LNCaP clone FGC (cell line): ENCODE measurements around the gene CLEC2A.
"Not testable (repeated sequence)": the region's sequence is repeated elsewhere in the genome, so short reads cannot be mapped to it uniquely, and the experiment has no call there.

Experiments used
- DNase-seq: peaks from one replicate; pipeline ENCODE4 v3.0.0-alpha.2; 2011; ENCODE audit warnings: low read depth
- H3K4me3 ChIP-seq: 2 replicates; pipeline ENCODE4 v1.5.1; 2011; ENCODE audit warnings: mild to moderate bottlenecking, low read depth, low read length, control low read depth
- TF ChIP-seq, protein P1 (sequence below): IDR thresholded peaks from 2 replicates; pipeline ENCODE4 v1.5.1; 2012; ENCODE audit warnings: mild to moderate bottlenecking; ENCODE audit not compliant: control insufficient read depth, insufficient read depth; ENCODE audit errors: extremely low read depth

Gene CLEC2A

DNA sequence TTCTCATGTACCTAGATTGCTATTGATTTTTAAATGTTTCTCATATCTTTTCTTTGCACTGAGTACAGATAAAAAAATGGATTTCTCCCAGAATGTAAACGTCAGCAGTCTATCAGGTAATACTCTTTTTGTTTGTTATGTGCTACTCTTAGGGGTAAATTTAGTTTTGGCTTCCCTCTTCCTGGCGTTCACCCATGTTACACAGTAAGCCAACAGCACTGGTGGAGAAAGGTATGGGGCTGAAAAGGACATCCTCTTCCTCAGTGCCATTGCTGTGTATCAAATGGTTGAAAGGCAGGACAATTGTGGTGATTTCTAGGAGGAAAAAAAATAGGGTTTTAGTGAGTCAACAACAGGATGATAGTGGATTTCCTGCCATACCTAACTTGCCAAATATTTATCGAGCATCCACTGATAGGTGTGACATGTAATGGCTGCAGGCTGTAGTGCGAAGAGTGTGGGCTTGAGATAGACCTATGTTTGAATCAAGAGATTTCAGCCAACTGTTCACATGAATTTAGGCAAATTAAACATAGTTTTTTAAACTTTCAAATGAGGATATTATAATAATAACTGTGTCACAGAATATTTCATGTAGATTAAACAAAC lies 43.4 kb downstream of the CLEC2A start:
- no peak for DNase-seq
- TF ChIP-seq, protein P1, sequence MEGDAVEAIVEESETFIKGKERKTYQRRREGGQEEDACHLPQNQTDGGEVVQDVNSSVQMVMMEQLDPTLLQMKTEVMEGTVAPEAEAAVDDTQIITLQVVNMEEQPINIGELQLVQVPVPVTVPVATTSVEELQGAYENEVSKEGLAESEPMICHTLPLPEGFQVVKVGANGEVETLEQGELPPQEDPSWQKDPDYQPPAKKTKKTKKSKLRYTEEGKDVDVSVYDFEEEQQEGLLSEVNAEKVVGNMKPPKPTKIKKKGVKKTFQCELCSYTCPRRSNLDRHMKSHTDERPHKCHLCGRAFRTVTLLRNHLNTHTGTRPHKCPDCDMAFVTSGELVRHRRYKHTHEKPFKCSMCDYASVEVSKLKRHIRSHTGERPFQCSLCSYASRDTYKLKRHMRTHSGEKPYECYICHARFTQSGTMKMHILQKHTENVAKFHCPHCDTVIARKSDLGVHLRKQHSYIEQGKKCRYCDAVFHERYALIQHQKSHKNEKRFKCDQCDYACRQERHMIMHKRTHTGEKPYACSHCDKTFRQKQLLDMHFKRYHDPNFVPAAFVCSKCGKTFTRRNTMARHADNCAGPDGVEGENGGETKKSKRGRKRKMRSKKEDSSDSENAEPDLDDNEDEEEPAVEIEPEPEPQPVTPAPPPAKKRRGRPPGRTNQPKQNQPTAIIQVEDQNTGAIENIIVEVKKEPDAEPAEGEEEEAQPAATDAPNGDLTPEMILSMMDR, result no peak
- no peak overlapping the region for H3K4me3 ChIP-seq

DNA sequence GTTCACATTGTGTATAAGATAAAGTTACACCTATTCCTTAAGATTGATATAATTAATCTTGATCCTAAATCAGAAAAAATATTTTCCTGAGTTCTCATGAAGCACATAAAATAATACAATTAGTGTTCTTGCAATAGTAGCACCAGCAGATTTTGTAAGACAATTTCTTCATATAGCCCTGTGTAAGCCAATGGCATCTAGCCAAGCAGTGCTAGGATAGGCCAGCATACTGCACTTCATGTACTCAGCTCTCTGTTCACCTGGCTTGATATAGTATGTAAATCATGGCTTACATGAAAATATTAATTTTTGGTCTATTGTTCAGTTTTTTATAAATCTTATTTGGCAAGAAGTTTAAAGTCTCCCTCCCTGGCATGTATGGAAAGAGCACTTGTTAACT lies 49.0 kb downstream of the CLEC2A start:
- peak; percentile 33 for DNase-seq
- no peak overlapping the region for H3K4me3 ChIP-seq
- TF ChIP-seq, protein P1, result no peak

GRCh38 chr12:9881988-9882387 lies 50.2 kb downstream of the CLEC2A start:
- no peak for DNase-seq
- no peak overlapping the region for H3K4me3 ChIP-seq
- TF ChIP-seq, protein P1, result no peak

DNA sequence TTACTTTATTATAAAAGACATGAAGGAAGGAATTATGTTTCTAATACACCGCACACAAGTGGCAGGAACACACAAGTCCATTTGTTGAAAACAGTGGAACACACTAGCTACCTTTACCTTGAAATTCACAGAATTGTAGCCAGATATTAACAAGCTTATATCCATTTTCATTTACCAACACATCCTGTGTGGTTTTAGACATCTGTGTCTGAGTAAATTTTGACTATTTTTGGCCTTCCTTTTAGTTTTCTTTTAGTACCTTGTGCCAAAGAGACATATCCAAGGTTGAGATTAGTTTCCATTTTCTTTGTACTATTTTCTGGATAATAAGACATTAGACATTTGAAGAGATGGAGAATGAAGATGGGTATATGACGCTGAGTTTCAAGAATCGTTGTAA lies 50.9 kb downstream of the CLEC2A start, which contains the start of gene KLRF2:
KLRF2 (plus strand) TSS at position 244 of the 400 bp plus-strand sequence; CDS start at position 351, 107 bp downstream.
- TF ChIP-seq, protein P1, result no peak
- no peak for DNase-seq
- H3K4me3 ChIP-seq, result no peak within 1 kb of the TSS

DNA sequence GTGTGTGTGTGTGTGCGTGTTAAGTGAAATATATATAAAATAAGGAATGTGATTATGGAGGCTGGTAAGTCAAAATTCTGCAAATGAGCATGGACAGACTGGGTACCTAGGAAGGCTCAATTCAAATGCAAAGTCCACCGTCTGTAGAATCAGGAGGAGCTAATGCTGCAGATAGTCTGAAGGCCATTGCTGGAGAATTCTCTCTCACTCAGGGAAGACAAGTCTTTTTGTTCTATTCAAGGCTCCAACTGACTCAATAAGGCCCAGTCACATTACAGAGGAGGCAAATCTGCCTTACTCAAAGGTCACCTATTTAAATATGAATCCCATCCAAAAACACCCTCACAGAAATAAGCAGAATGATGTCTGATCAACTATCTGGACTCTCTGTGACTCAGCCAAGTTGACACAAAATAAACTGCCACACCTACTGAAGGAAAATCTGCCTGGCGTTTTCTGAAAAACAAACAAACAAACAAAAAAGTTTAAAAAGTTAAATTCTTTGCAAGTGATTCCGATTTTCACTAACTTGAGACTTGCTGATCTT lies 51.6 kb downstream of the CLEC2A start:
- DNase-seq, result no peak
- H3K4me3 ChIP-seq, result no peak overlapping the region
- TF ChIP-seq, protein P1, result no peak

DNA sequence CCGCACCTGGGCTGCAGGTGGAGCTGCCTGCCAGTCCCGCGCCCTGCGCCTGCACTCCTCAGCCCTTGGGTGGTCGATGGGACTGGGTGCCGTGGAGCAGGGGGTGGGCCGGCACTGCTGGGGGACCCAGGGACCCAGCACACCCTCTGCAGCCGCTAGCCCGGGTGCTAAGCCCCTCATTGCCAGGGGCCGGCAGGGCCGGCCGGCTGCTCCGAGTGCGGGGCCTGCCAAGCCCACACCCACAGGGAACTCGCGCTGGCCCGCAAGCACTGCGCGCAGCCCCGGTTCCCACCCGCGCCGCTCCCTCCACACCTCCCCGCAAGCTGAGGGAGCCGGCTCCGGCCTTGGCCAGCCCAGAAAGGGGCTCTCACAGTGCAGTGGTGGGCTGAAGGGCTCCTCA lies 56.0 kb downstream of the CLEC2A start:
- H3K4me3 ChIP-seq, DNase-seq: not testable (repeated sequence)

DNA sequence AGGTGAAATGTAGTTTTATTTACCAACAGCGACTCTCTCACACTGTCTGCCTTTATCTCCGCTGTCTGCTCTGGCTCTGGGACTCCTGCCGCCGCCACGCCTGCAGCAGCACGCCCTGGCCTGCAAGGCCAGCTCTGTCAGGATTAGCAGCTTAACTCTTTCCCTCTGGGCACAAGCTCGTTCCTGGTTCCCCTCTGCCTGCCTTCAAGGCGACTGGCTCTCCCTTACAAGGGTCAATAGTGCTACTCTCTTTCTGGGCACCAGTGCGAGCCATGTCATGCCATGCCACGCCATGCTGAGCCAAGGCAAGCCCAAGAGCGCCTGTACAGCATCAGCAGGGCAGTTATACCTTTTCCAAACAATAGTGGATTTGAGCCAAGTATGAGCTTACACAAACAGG lies 59.4 kb downstream of the CLEC2A start:
- no peak overlapping the region for H3K4me3 ChIP-seq
- no peak for DNase-seq
- TF ChIP-seq, protein P1, result no peak
